HepG2 (cell line): Measurements from ENCODE around the gene TTC39B. TPM values are rescaled to one million over a fixed set of nuclear protein-coding genes. Genes with fewer than 3 reads are reported as not detected.

Experiments
- ATAC-seq: fragments of 200-7000 bp; cut with Tn5 transposase; 3 replicates; pipeline ENCODE4 v1.9.1; 2020; ENCODE audit warnings: mild to moderate bottlenecking, moderate library complexity
- BruUV-seq: library from RNA; stranded (reverse); fragments of 400-500 nt; replicated peaks from 2 replicates; lab custom pipeline; 2021; lab: Mats Ljungman, UMichigan
- CTCF ChIA-PET: fragments of 300-600 bp; formaldehyde crosslinking; extraction: SDS; loops from one replicate; lab custom pipeline; 2021; ENCODE audit warnings: low total read pairs, inconsistent platforms, low intra/inter-chr PET ratio; lab: Yijun Ruan, JAX
- POLR2A ChIA-PET: fragments of 350-600 bp; sonication (Branson Sonifier 250); formaldehyde crosslinking; loops from one replicate; lab custom pipeline; 2020; ENCODE audit warnings: antibody characterized with exemption, inconsistent platforms; lab: Yijun Ruan, JAX
- DNase-seq: peaks from one replicate; pipeline ENCODE4 v3.0.0-alpha.2; 2015; ENCODE audit warnings: low spot score
- FAIRE-seq: peaks from 3 replicates; lab custom pipeline; 2011; peaks lifted over from hg19 to GRCh38; lab: Jason Lieb, UNC
- H2AFZ ChIP-seq: one replicate; pipeline ENCODE4 v1.6.1; 2011; ENCODE audit warnings: low read length, inconsistent platforms
- H3K27ac ChIP-seq: fragments of 300-600 bp; 3 replicates; pipeline ENCODE4 v1.8.0; 2011; ENCODE audit warnings: mixed run types, mild to moderate bottlenecking, mixed read lengths, low read length, inconsistent platforms; ENCODE audit not compliant: insufficient read depth; ENCODE audit errors: extremely low read length
- H3K27me3 ChIP-seq, 2 experiments: fragments of 200-600 bp in 1 of 2; 2 replicates in 1 of 2; 3 replicates in 1 of 2; pipeline versions ENCODE4 v1.6.0 to v1.8.0; 2011; ENCODE audit warnings: low read length in 2 of 2, mild to moderate bottlenecking in 2 of 2, moderate library complexity in 2 of 2, inconsistent platforms in 1 of 2; ENCODE audit not compliant: insufficient read depth in 2 of 2, control insufficient read depth in 1 of 2
- H3K36me3 ChIP-seq, 2 experiments: fragments of 200-600 bp in 1 of 2; replicated peaks in 1 of 2; 2 replicates in 1 of 2; 3 replicates in 1 of 2; pipeline versions ENCODE4 v1.5.1 to v1.8.0; 2011; ENCODE audit warnings: low read length in 2 of 2, inconsistent platforms in 1 of 2; ENCODE audit not compliant: insufficient read depth in 2 of 2, control insufficient read depth in 1 of 2
- H3K4me1 ChIP-seq: 2 replicates; pipeline ENCODE4 v1.5.1; 2012; ENCODE audit warnings: low read length, inconsistent platforms; ENCODE audit not compliant: insufficient read depth
- H3K4me2 ChIP-seq: 2 replicates; pipeline ENCODE4 v1.6.0; 2011; ENCODE audit warnings: low read depth, low read length, inconsistent platforms
- H3K4me3 ChIP-seq, 3 experiments: fragments of 200-600 bp in 1 of 3; sonication (generic), shearing (Covaris generic) in 1 of 3; replicated peaks in 1 of 3; 2 replicates each; pipeline ENCODE4 v1.5.1; 2011 to 2016; ENCODE audit warnings: low read length in 3 of 3, inconsistent platforms in 2 of 3, low read depth in 2 of 3, mild to moderate bottlenecking in 2 of 3, control low read depth in 1 of 3, mixed read lengths in 1 of 3; ENCODE audit not compliant: insufficient read depth in 1 of 3
- H3K79me2 ChIP-seq: one replicate; pipeline ENCODE4 v1.6.1; 2011; ENCODE audit warnings: low read length, inconsistent platforms; ENCODE audit not compliant: insufficient read depth
- H3K9ac ChIP-seq: 2 replicates; pipeline ENCODE4 v1.6.0; 2011; ENCODE audit warnings: mild to moderate bottlenecking, low read depth, low read length, inconsistent platforms; ENCODE audit not compliant: insufficient read depth
- H3K9me3 ChIP-seq: 2 replicates; pipeline ENCODE4 v1.5.1; 2012; ENCODE audit warnings: mild to moderate bottlenecking, low read length
- H4K20me1 ChIP-seq: 2 replicates; pipeline ENCODE4 v1.6.0; 2011; ENCODE audit warnings: inconsistent platforms, mild to moderate bottlenecking, low read length, moderate library complexity; ENCODE audit not compliant: insufficient read depth
- CEBPB ChIP-seq: IDR thresholded peaks from 2 replicates; pipeline ENCODE4 v1.6.1; 2011; ENCODE audit warnings: low read depth, low read length, improper control_type of control experiment, borderline replicate concordance
- PTBP1 ChIP-seq: fragments of 200-400 bp; formaldehyde crosslinking; IDR thresholded peaks from 2 replicates; pipeline ENCODE4 v1.6.1; 2018; ENCODE audit warnings: low read length, low read depth; ENCODE audit not compliant: poor library complexity, severe bottlenecking
- ZNF12 ChIP-seq: sonication (generic); formaldehyde crosslinking; IDR thresholded peaks from 2 replicates; pipeline ENCODE4 v1.5.0; 2020; ENCODE audit warnings: missing genetic modification reagents
- ZNF329 ChIP-seq: sonication (generic); formaldehyde crosslinking; IDR thresholded peaks from 2 replicates; pipeline ENCODE4 v1.9.0; 2021; ENCODE audit warnings: low read depth, mild to moderate bottlenecking, missing genetic modification reagents
- ZNF616 ChIP-seq: sonication (generic); formaldehyde crosslinking; IDR thresholded peaks from 2 replicates; pipeline ENCODE4 v1.5.0; 2020; ENCODE audit warnings: low read depth, mild to moderate bottlenecking, missing genetic modification reagents
- ZNF766 ChIP-seq: sonication (generic); formaldehyde crosslinking; IDR thresholded peaks from 2 replicates; pipeline ENCODE4 v1.5.0; 2020; ENCODE audit warnings: missing genetic modification reagents, borderline replicate concordance
- WGBS: methylation state at CpG from one replicate; pipeline ENCODE4 v1.1.6; 2017; ENCODE audit warnings: low lambda C conversion rate; 5-methylcytosine and 5-hydroxymethylcytosine counted together
- in situ Hi-C: cut with HindIII; loops from 2 replicates; pipeline ENCODE4 v1.10.0; 2017; ENCODE audit warnings: low pct_unique_long_range_greater_than_20kb; ENCODE audit not compliant: extremely low pct_ligation_motif_present
- intact Hi-C: fragments of 100-400 bp; cut with micrococcal nuclease; formaldehyde crosslinking; loops from one replicate; pipeline ENCODE4 v1.10.0; 2022; ENCODE audit not compliant: unreplicated experiment
- polyA plus RNA-seq, 8 experiments: library from polyadenylated mRNA; depleted of rRNA in 3 of 8; stranded (reverse) in 7 of 8; unstranded in 1 of 8; fragments of >200 nt; fragmentation: Illumina TruSeq in 4 of 8; extraction: Trizol in 4 of 8; gene quantifications; 2 replicates each; pipeline versions ENCODE4 v1.2.1 to v1.2.3, GENCODE V29; 2011 to 2016; ENCODE audit warnings: low read depth in 4 of 8, missing spikeins in 1 of 8, mixed read lengths in 1 of 8; ENCODE audit not compliant: insufficient read depth in 1 of 8
- total RNA-seq, 5 experiments: library from RNA; depleted of rRNA; stranded (reverse); fragments of >200 nt; fragmentation: Illumina TruSeq; extraction: Trizol; gene quantifications; 2 replicates each; pipeline ENCODE4 v1.2.3, GENCODE V29; 2016; ENCODE audit warnings: low read depth in 1 of 5
- TF ChIP-seq, protein P1 (sequence below): sonication (generic); formaldehyde crosslinking; IDR thresholded peaks from 2 replicates; pipeline ENCODE4 v1.4.0; 2020; ENCODE audit warnings: missing genetic modification reagents, borderline replicate concordance
- TF ChIP-seq, protein P2 (sequence below): sonication (generic); formaldehyde crosslinking; IDR thresholded peaks from 2 replicates; pipeline ENCODE4 v1.4.0; 2020; ENCODE audit warnings: mild to moderate bottlenecking, missing genetic modification reagents
- TF ChIP-seq, protein P3 (sequence below): IDR thresholded peaks from 2 replicates; pipeline ENCODE4 v1.6.1; 2012; ENCODE audit warnings: inconsistent platforms
- TF ChIP-seq, protein P4 (sequence below): sonication (generic); formaldehyde crosslinking; IDR thresholded peaks from 2 replicates; pipeline ENCODE4 v1.9.0; 2021; ENCODE audit warnings: missing genetic modification reagents, borderline replicate concordance

Gene TTC39B
- total and polyA plus RNA-seq, 2 of the 13 experiments (the other 11 are each of a cell fraction or from before 2014, with no cell fraction given) = 14.3 to 19.4 TPM

DNA sequence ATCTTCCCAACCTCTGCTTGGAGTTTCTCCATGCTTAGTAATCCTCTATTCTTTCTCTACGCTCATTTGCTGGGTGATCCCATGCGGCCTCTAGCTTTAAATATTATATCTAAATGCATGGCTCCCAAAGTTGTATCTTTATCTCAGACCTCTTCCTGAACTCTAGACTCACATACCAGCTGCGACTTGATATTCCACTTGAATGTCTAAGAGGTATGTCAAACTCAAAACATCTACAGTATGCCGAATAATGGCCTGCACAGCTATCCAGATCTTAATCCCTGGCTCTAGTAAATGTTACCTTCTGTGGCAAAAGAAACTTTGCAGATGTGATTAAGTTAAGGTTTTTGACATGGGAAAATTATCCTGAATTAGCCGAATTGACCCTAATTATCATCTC is 179.2 kb downstream of the TTC39B start:
- Histone ChIP-seq H3K4me2 (no peak overlapping the region), H2AFZ (no peak overlapping the region), H3K36me3 (no peaks in the 10 kb centered on the region), H3K9me3 (no peaks in the 10 kb centered on the region), H3K27ac (no peak overlapping the region), H3K4me3 (no peak overlapping the region), H4K20me1 (no peaks in the 10 kb centered on the region), H3K79me2 (no peaks in the 10 kb centered on the region), H3K27me3 (0 out of 5 replicates have a peak, but pooled peaks cover 0 to 3% of the 10 kb centered on the region in 2 experiments), H3K4me1 (no peaks in the 10 kb centered on the region; the same call in 1 of the 2 replicates), H3K9ac (no peak overlapping the region)
- ChIA-PET POLR2A (no interaction called here), CTCF (no interaction called here)
- TF ChIP-seq PTBP1 = no peak
- TF ChIP-seq, protein P1, sequence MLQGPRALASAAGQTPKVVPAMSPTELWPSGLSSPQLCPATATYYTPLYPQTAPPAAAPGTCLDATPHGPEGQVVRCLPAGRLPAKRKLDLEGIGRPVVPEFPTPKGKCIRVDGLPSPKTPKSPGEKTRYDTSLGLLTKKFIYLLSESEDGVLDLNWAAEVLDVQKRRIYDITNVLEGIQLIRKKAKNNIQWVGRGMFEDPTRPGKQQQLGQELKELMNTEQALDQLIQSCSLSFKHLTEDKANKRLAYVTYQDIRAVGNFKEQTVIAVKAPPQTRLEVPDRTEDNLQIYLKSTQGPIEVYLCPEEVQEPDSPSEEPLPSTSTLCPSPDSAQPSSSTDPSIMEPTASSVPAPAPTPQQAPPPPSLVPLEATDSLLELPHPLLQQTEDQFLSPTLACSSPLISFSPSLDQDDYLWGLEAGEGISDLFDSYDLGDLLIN = no peak
- TF ChIP-seq ZNF616 (CRISPR knock-in tag) = no peak
- TF ChIP-seq CEBPB = no peak
- TF ChIP-seq, protein P2, sequence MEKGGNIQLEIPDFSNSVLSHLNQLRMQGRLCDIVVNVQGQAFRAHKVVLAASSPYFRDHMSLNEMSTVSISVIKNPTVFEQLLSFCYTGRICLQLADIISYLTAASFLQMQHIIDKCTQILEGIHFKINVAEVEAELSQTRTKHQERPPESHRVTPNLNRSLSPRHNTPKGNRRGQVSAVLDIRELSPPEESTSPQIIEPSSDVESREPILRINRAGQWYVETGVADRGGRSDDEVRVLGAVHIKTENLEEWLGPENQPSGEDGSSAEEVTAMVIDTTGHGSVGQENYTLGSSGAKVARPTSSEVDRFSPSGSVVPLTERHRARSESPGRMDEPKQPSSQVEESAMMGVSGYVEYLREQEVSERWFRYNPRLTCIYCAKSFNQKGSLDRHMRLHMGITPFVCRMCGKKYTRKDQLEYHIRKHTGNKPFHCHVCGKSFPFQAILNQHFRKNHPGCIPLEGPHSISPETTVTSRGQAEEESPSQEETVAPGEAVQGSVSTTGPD (CRISPR knock-in tag) = no peak
- TF ChIP-seq ZNF12 (CRISPR knock-in tag) = no peak
- TF ChIP-seq ZNF766 (CRISPR knock-in tag) = no peak
- TF ChIP-seq, protein P3, sequence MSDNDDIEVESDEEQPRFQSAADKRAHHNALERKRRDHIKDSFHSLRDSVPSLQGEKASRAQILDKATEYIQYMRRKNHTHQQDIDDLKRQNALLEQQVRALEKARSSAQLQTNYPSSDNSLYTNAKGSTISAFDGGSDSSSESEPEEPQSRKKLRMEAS = no peak
- TF ChIP-seq ZNF329 (CRISPR knock-in tag) = no peak
- TF ChIP-seq, protein P4, sequence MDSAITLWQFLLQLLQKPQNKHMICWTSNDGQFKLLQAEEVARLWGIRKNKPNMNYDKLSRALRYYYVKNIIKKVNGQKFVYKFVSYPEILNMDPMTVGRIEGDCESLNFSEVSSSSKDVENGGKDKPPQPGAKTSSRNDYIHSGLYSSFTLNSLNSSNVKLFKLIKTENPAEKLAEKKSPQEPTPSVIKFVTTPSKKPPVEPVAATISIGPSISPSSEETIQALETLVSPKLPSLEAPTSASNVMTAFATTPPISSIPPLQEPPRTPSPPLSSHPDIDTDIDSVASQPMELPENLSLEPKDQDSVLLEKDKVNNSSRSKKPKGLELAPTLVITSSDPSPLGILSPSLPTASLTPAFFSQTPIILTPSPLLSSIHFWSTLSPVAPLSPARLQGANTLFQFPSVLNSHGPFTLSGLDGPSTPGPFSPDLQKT (CRISPR knock-in tag) = no peak
- 56% methylated on average over 5 of the region's 5 CpGs for WGBS
- DNase-seq (no peak), ATAC-seq (no peak), FAIRE-seq (no peak)
- intact Hi-C loops = no loop called here
- no TSS peak for BruUV-seq
- in situ Hi-C loops = no loop called here
